SK-N-SH (cell line): ENCODE data around the gene KASH5. TPM values are rescaled to one million over a fixed set of nuclear protein-coding genes. Genes with fewer than 3 reads are reported as not detected.

Source experiments
- CTCF ChIA-PET: fragments of 300-600, 350-600 bp; formaldehyde crosslinking; extraction: SDS; loops from one replicate; lab custom pipeline; 2021; lab: Yijun Ruan, JAX
- POLR2A ChIA-PET: fragments of 350-600 bp; sonication (Branson Sonifier 250); formaldehyde crosslinking; extraction: SDS; loops from one replicate; lab custom pipeline; 2020; ENCODE audit warnings: antibody characterized with exemption, inconsistent platforms; lab: Yijun Ruan, JAX
- DNase-seq: peaks from one replicate; pipeline ENCODE4 v3.0.0; 2012
- H2AFZ ChIP-seq: fragments of 200-600 bp; sonication (generic); 2 replicates; pipeline ENCODE4 v1.8.1; 2016; ENCODE audit warnings: antibody characterized with exemption, mild to moderate bottlenecking, low read depth
- H3F3A ChIP-seq: fragments of 200-600 bp; sonication (generic); replicated peaks from 2 replicates; pipeline ENCODE3; 2016; ENCODE audit warnings: antibody characterized with exemption, mild to moderate bottlenecking; ENCODE audit not compliant: insufficient read depth
- H3K27ac ChIP-seq, 2 experiments: fragments of 200-500 bp in 1 of 2; fragments of 200-600 bp in 1 of 2; sonication (Bioruptor generic) in 1 of 2; sonication (generic), shearing (Covaris generic) in 1 of 2; 2 replicates each; pipeline versions ENCODE4 v1.5.1 to v1.6.1; 2014 to 2016; ENCODE audit warnings: low read depth in 2 of 2, inconsistent platforms in 1 of 2, low read length in 1 of 2, mild to moderate bottlenecking in 1 of 2, mixed read lengths in 1 of 2
- H3K27me3 ChIP-seq: fragments of 200-600 bp; sonication (generic), shearing (Covaris generic); 2 replicates; pipeline ENCODE4 v1.6.1; 2016; ENCODE audit warnings: mixed run types; ENCODE audit not compliant: insufficient read depth
- H3K36me3 ChIP-seq, 2 experiments: fragments of 200-500 bp in 1 of 2; fragments of 200-600 bp in 1 of 2; sonication (Bioruptor generic) in 1 of 2; sonication (generic) in 1 of 2; replicated peaks in 1 of 2; 2 replicates each; pipeline versions ENCODE3 to v1.5.1; 2014 to 2016; ENCODE audit warnings: low read length in 1 of 2, mild to moderate bottlenecking in 1 of 2; ENCODE audit not compliant: insufficient read depth in 2 of 2, control insufficient read depth in 1 of 2
- H3K4me1 ChIP-seq, 2 experiments: fragments of 200-500 bp in 1 of 2; fragments of 200-600 bp in 1 of 2; sonication (Bioruptor generic) in 1 of 2; sonication (generic), shearing (Covaris generic) in 1 of 2; 2 replicates each; pipeline versions ENCODE4 v1.5.1 to v1.6.1; 2014 to 2016; ENCODE audit warnings: low read depth in 1 of 2, low read length in 1 of 2, mixed run types in 1 of 2; ENCODE audit not compliant: insufficient read depth in 2 of 2, control insufficient read depth in 1 of 2
- H3K4me2 ChIP-seq: fragments of 200-600 bp; sonication (generic), shearing (Covaris generic); 2 replicates; pipeline ENCODE4 v1.6.1; 2017; ENCODE audit warnings: mixed run types
- H3K4me3 ChIP-seq, 2 experiments: fragments of 200-500 bp in 1 of 2; fragments of 200-600 bp in 1 of 2; sonication (Bioruptor generic) in 1 of 2; sonication (generic), shearing (Covaris generic) in 1 of 2; 2 replicates each; pipeline versions ENCODE4 v1.5.1 to v1.8.1; 2014 to 2016; ENCODE audit warnings: low read depth in 2 of 2, inconsistent platforms in 1 of 2, low read length in 1 of 2, mild to moderate bottlenecking in 1 of 2, mixed read lengths in 1 of 2, moderate library complexity in 1 of 2
- H3K79me2 ChIP-seq: fragments of 200-600 bp; sonication (generic); 2 replicates; pipeline ENCODE4 v1.8.1; 2017; ENCODE audit warnings: mild to moderate bottlenecking; ENCODE audit not compliant: insufficient read depth
- H3K9ac ChIP-seq: fragments of 200-600 bp; sonication (generic); 2 replicates; pipeline ENCODE4 v1.6.1; 2017; ENCODE audit warnings: mixed run types
- H3K9me2 ChIP-seq: fragments of 200-600 bp; sonication (generic); 2 replicates; pipeline ENCODE4 v1.6.1; 2017; ENCODE audit warnings: mixed run types
- H3K9me3 ChIP-seq: fragments of 200-600 bp; sonication (generic); 2 replicates; pipeline ENCODE4 v1.6.1; 2017; ENCODE audit warnings: mixed run types, mild to moderate bottlenecking, moderate library complexity
- H4K20me1 ChIP-seq: fragments of 200-600 bp; sonication (generic); 2 replicates; pipeline ENCODE4 v1.6.1; 2017; ENCODE audit warnings: mild to moderate bottlenecking, mixed run types; ENCODE audit not compliant: insufficient read depth
- ELF1 ChIP-seq: IDR thresholded peaks from 2 replicates; pipeline ENCODE4 v1.4.0; 2012
- FOXM1 ChIP-seq: IDR thresholded peaks from 2 replicates; pipeline ENCODE4 v1.4.0; 2012; ENCODE audit warnings: low read depth, mild to moderate bottlenecking
- GABPA ChIP-seq: IDR thresholded peaks from 2 replicates; pipeline ENCODE4 v1.4.0; 2012; ENCODE audit warnings: low read depth, mild to moderate bottlenecking
- MXI1 ChIP-seq: IDR thresholded peaks from 2 replicates; pipeline ENCODE4 v1.6.1; 2012; ENCODE audit warnings: mild to moderate bottlenecking, low read depth, low read length, improper control_type of control experiment
- NFIC ChIP-seq: IDR thresholded peaks from 2 replicates; pipeline ENCODE4 v1.4.0; 2012; ENCODE audit warnings: borderline replicate concordance
- NRF1 ChIP-seq: IDR thresholded peaks from 2 replicates; pipeline ENCODE4 v1.6.1; 2012; ENCODE audit warnings: low read depth, mild to moderate bottlenecking, low read length
- RCOR1 ChIP-seq: fragments of 150-350 bp; IDR thresholded peaks from 2 replicates; pipeline ENCODE4 v1.6.1; 2017; ENCODE audit warnings: antibody characterized with exemption, low read length
- SIN3A ChIP-seq: IDR thresholded peaks from 2 replicates; pipeline ENCODE4 v1.6.1; 2012; ENCODE audit warnings: low read depth, mild to moderate bottlenecking, low read length, moderate library complexity, borderline replicate concordance
- WGBS: methylation state at CpG from one replicate; pipeline ENCODE4 v1.1.6; 2017; ENCODE audit warnings: low lambda C conversion rate; 5-methylcytosine and 5-hydroxymethylcytosine counted together
- polyA plus RNA-seq, 3 experiments: library from polyadenylated mRNA; depleted of rRNA; stranded (reverse); fragments of >200 nt; gene quantifications; 2 replicates each; pipeline ENCODE4 v1.2.3, GENCODE V29; 2012
- TF ChIP-seq, protein P1 (sequence below): IDR thresholded peaks from 2 replicates; pipeline ENCODE4 v1.6.1; 2012; ENCODE audit warnings: mild to moderate bottlenecking, low read depth, low read length, moderate library complexity
- TF ChIP-seq, protein P2 (sequence below): fragments of 200-600 bp; sonication (generic); IDR thresholded peaks from 2 replicates; pipeline ENCODE4 v1.6.1; 2017; ENCODE audit warnings: antibody characterized with exemption, mild to moderate bottlenecking, moderate library complexity
- TF ChIP-seq, protein P3 (sequence below): fragments of 150-350 bp; IDR thresholded peaks from 2 replicates; pipeline ENCODE4 v1.6.1; 2016; ENCODE audit warnings: mild to moderate bottlenecking, low read depth, low read length

KASH5 gene
- polyA plus RNA-seq, 1 of the 3 experiments (the other 2 are of a cell fraction): 0.20 TPM

DNA sequence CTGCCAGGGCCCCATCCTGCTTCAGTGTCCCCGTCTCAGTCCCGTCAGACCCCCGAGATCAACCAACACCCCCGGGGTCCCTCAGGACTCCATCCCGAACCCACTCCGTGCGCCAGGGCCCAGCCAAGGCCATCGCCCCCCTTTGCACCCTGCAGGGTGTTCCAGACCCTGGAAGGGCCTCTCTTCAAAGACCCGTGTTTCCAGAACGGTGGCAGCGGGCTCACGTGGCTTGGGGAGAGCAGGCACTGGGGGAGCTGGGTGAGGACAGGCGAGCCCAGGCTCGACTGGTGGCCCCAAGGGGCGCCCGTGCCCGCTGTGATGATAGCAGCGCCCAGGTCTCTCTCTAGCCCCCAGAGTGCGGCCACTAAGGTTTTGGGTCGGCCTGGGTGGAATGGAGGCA, 1.4 kb downstream of the KASH5 start (continued):
- TF ChIP-seq, protein P1, sequence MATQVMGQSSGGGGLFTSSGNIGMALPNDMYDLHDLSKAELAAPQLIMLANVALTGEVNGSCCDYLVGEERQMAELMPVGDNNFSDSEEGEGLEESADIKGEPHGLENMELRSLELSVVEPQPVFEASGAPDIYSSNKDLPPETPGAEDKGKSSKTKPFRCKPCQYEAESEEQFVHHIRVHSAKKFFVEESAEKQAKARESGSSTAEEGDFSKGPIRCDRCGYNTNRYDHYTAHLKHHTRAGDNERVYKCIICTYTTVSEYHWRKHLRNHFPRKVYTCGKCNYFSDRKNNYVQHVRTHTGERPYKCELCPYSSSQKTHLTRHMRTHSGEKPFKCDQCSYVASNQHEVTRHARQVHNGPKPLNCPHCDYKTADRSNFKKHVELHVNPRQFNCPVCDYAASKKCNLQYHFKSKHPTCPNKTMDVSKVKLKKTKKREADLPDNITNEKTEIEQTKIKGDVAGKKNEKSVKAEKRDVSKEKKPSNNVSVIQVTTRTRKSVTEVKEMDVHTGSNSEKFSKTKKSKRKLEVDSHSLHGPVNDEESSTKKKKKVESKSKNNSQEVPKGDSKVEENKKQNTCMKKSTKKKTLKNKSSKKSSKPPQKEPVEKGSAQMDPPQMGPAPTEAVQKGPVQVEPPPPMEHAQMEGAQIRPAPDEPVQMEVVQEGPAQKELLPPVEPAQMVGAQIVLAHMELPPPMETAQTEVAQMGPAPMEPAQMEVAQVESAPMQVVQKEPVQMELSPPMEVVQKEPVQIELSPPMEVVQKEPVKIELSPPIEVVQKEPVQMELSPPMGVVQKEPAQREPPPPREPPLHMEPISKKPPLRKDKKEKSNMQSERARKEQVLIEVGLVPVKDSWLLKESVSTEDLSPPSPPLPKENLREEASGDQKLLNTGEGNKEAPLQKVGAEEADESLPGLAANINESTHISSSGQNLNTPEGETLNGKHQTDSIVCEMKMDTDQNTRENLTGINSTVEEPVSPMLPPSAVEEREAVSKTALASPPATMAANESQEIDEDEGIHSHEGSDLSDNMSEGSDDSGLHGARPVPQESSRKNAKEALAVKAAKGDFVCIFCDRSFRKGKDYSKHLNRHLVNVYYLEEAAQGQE: no peak
- TF ChIP-seq RCOR1 (no peak), FOXM1 (no peak), GABPA (no peak)
- TF ChIP-seq, protein P2, sequence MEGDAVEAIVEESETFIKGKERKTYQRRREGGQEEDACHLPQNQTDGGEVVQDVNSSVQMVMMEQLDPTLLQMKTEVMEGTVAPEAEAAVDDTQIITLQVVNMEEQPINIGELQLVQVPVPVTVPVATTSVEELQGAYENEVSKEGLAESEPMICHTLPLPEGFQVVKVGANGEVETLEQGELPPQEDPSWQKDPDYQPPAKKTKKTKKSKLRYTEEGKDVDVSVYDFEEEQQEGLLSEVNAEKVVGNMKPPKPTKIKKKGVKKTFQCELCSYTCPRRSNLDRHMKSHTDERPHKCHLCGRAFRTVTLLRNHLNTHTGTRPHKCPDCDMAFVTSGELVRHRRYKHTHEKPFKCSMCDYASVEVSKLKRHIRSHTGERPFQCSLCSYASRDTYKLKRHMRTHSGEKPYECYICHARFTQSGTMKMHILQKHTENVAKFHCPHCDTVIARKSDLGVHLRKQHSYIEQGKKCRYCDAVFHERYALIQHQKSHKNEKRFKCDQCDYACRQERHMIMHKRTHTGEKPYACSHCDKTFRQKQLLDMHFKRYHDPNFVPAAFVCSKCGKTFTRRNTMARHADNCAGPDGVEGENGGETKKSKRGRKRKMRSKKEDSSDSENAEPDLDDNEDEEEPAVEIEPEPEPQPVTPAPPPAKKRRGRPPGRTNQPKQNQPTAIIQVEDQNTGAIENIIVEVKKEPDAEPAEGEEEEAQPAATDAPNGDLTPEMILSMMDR: no peak

DNA sequence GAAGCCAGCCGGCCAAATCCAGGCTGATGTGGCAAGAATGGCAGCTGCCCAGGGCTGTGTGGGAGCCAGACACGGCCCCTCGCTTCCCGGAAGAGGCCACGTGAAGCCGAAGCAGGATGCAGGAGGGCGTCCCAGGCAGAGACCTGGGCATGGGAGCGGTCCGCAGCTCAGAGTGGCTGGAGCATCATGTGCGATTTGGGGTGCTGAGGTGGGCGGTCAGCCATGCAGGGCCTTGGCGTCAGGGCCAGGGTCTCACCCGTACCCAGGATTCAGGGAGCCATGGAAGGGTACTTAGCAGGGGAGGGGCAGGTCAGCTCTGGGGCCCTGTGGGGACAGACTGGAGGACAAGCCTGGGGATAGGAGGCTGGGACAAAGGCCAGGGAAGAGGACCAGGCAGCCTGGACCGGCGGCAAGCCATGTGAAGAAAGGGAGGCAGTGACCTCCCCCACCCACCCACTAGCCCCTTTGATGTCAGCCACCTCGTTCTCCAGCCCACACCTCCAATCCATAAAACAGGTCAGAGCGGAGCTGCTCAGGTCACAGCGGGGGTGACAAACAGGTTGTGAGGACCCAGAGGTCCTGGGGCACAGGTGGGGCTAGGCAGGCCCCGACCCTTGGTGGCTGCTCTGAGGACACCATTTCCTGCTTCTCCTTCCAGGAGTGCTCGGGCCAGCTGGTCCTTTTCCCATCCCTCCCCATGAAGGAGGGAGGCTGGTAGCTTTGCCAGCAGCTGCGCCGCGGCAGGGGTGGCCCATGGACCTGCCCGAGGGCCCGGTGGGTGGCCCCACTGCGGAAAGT, 2.3 kb downstream of the KASH5 start:
- POLR2A ChIA-PET: no interaction called here
- no peaks in the 10 kb centered on the region for H4K20me1 ChIP-seq
- H3K9me2 ChIP-seq: no peaks in the 10 kb centered on the region
- H2AFZ ChIP-seq: no peak overlapping the region
- no peak overlapping the region for H3K4me3 ChIP-seq
- no peak for DNase-seq
- peaks cover 0 to 3% of the 10 kb centered on the region in 2 experiments; a peak in 1 of 4 replicates for H3K4me1 ChIP-seq
- no peaks in the 10 kb centered on the region for H3K9me3 ChIP-seq
- H3K9ac ChIP-seq: no peak overlapping the region
- no peak overlapping the region for H3K27ac ChIP-seq
- H3K79me2 ChIP-seq: no peaks in the 10 kb centered on the region
- no peaks in the 10 kb centered on the region for H3K36me3 ChIP-seq
- no peak for TF ChIP-seq NRF1
- no peak for TF ChIP-seq NFIC
- no peak for TF ChIP-seq SIN3A
- no peak for TF ChIP-seq ELF1
- no peak for TF ChIP-seq GABPA
- TF ChIP-seq, protein P3, sequence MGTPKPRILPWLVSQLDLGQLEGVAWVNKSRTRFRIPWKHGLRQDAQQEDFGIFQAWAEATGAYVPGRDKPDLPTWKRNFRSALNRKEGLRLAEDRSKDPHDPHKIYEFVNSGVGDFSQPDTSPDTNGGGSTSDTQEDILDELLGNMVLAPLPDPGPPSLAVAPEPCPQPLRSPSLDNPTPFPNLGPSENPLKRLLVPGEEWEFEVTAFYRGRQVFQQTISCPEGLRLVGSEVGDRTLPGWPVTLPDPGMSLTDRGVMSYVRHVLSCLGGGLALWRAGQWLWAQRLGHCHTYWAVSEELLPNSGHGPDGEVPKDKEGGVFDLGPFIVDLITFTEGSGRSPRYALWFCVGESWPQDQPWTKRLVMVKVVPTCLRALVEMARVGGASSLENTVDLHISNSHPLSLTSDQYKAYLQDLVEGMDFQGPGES: no peak
- TF ChIP-seq MXI1: no peak
- peaks cover 9% of the 10 kb centered on the region for H3F3A ChIP-seq
- no peak overlapping the region for H3K4me2 ChIP-seq
- CTCF ChIA-PET: interaction anchor here (1.6 to 8.8 kb wide), 9 partner anchors 10 to 481 kb away, joined by 3 to 149 read pairs (median 24); partner anchors contain the start of genes GFY and SLC17A7
- peaks cover 40% of the 10 kb centered on the region for H3K27me3 ChIP-seq
- 52% methylated on average over 26 of the region's 26 CpGs for WGBS
